RWPE2 (cell line): ENCODE measurements around the gene CLBA1.

Experiments
- ATAC-seq: fragments of 200-7000 bp; cut with Tn5 transposase; 3 replicates; pipeline ENCODE4 v1.9.1; 2021; ENCODE audit warnings: low read depth
- DNase-seq: peaks from one replicate; pipeline ENCODE4 v3.0.0-alpha.2; 2020; ENCODE audit warnings: low spot score
- H3K27ac ChIP-seq: fragments of 450-650 bp; 2 replicates; pipeline ENCODE4 v1.5.1; 2017; ENCODE audit warnings: mild to moderate bottlenecking; ENCODE audit not compliant: poor library complexity, severe bottlenecking
- H3K27me3 ChIP-seq: fragments of 250-450 bp; sonication (Bioruptor Pico); 2 replicates; pipeline ENCODE4 v1.5.1; 2021; ENCODE audit warnings: mild to moderate bottlenecking, moderate library complexity; ENCODE audit not compliant: insufficient read depth, poor library complexity, severe bottlenecking
- H3K36me3 ChIP-seq: fragments of 250-450 bp; sonication (Bioruptor Pico); 2 replicates; pipeline ENCODE4 v1.5.1; 2020; ENCODE audit warnings: low read depth, mild to moderate bottlenecking, moderate library complexity
- H3K4me1 ChIP-seq: fragments of 250-450 bp; sonication (Bioruptor Pico); 2 replicates; pipeline ENCODE4 v1.5.1; 2021; ENCODE audit warnings: mild to moderate bottlenecking, moderate library complexity; ENCODE audit not compliant: insufficient read depth, poor library complexity, severe bottlenecking
- H3K4me3 ChIP-seq: fragments of 250-450 bp; sonication (Bioruptor Pico); 2 replicates; pipeline ENCODE4 v1.5.1; 2021; ENCODE audit warnings: mild to moderate bottlenecking, moderate library complexity; ENCODE audit not compliant: severe bottlenecking
- H3K9me3 ChIP-seq: fragments of 250-450 bp; sonication (Bioruptor Pico); 2 replicates; pipeline ENCODE4 v1.5.1; 2021; ENCODE audit warnings: mild to moderate bottlenecking, moderate library complexity; ENCODE audit not compliant: severe bottlenecking
- CTCF ChIP-seq: fragments of 450-650 bp; IDR thresholded peaks from one replicate; pipeline ENCODE4 v1.5.1; 2017; ENCODE audit warnings: mild to moderate bottlenecking, moderate library complexity; ENCODE audit not compliant: poor library complexity, severe bottlenecking

Gene CLBA1

GRCh38 chr14:104977681-104978653 is 7.6 kb upstream of the CLBA1 start, which contains the start of gene AHNAK2:
TSS of gene AHNAK2 (minus strand) at chr14:104978374. CDS start at chr14:104978237, 137 bp downstream.
- DNase-seq (peak; percentile 92), ATAC-seq (peak; percentile 61)
- peaks cover 27% of the 10 kb centered on the region for H3K4me1 ChIP-seq
- H3K27ac ChIP-seq: peak within 1 kb of the TSS; percentile 99
- H3K4me3 ChIP-seq: peak within 1 kb of the TSS; percentile 54
- TF ChIP-seq CTCF: no peak
- H3K27me3 ChIP-seq: no peaks in the 10 kb centered on the region
- H3K9me3 ChIP-seq: no peaks in the 10 kb centered on the region
- no peaks in the 10 kb centered on the region for H3K36me3 ChIP-seq

GRCh38 chr14:104978746-104979691 is 6.6 kb upstream of the CLBA1 start:
- Histone ChIP-seq H3K4me1 (peaks cover 20% of the 10 kb centered on the region), H3K27ac (peak overlapping the region; percentile 23), H3K4me3 (peak overlapping the region; percentile 5), H3K27me3 (no peaks in the 10 kb centered on the region), H3K9me3 (no peaks in the 10 kb centered on the region), H3K36me3 (no peaks in the 10 kb centered on the region)
- ATAC-seq (no peak), DNase-seq (peak; percentile 72)
- no peak for TF ChIP-seq CTCF

GRCh38 chr14:104979758-104980610 is 5.6 kb upstream of the CLBA1 start:
- DNase-seq: peak; percentile 89
- Histone ChIP-seq H3K9me3 (no peaks in the 10 kb centered on the region), H3K4me1 (peaks cover 16% of the 10 kb centered on the region), H3K36me3 (no peaks in the 10 kb centered on the region), H3K27me3 (no peaks in the 10 kb centered on the region), H3K27ac (peak overlapping the region; percentile 23), H3K4me3 (no peak overlapping the region)
- peak; percentile 37 for ATAC-seq
- no peak for TF ChIP-seq CTCF

- ATAC-seq: no peak
- no peak for TF ChIP-seq CTCF
- Histone ChIP-seq H3K27ac (peak overlapping the region; percentile 23), H3K4me3 (no peak overlapping the region), H3K27me3 (no peaks in the 10 kb centered on the region), H3K36me3 (no peaks in the 10 kb centered on the region), H3K9me3 (no peaks in the 10 kb centered on the region), H3K4me1 (peaks cover 16% of the 10 kb centered on the region)
- peak; percentile 66 for DNase-seq
These were observed 4.7 kb upstream of the CLBA1 start for GRCh38 chr14:104980611-104981531.
